ENCODE results near the gene ATG14.

GRCh38 chr14:55316564-55316963 lies 95.1 kb downstream of the ATG14 start:
- TF ChIP-seq ZNF274 (IDR thresholded peaks at IDR 0.05; ENCODE audit: low read depth, low read length) (no peak), YY1 (IDR thresholded peaks at IDR 0.05; ENCODE audit: insufficient read depth, insufficient read length) (no peak)

Data from NT2/D1 (cell line).